ENCODE data around the gene SCFD2.

DNA sequence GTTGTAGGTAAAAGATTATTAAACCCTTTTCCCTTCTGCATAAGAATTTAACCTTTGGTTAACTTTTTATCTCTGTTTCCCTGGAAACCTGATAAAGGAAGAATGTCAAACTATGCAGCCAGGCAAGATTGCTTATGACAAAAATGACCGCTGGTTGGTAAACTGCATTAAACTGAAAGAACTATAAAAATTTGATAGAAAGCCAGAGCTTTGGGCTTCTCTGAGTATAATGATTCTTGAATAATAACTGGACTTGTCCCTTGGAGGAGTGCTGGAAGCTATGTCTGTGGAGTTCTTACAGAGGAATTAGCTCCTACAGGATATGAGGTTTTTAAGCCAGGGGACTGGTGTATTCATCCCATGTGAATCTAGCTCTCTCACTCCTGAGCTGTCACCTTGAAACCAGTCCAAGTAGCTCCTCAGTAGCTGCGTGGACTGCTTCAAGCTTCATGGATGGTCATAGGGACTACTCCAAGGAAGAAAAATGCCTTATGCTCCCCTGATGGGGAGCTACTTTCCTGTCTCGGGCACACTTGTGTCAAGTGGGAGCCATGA, 451.7 kb downstream of the SCFD2 start:
- TF ChIP-seq POLR2A (IDR thresholded peaks at IDR 0.05) (no peak), CTCF (IDR thresholded peaks at IDR 0.05) (no peak)
